GM12878 (cell line): ENCODE data around the gene NKG7. TPM values are rescaled to one million over a fixed set of nuclear protein-coding genes. Genes with fewer than 3 reads are reported as not detected.

ENCODE experiments used
- ATAC-seq: fragments of 200-7000 bp; cut with Tn5 transposase; 3 replicates; pipeline ENCODE4 v1.9.1; 2020; ENCODE audit warnings: mild to moderate bottlenecking, moderate library complexity
- BruUV-seq: library from RNA; stranded (reverse); fragments of 400-500 nt; replicated peaks from 2 replicates; lab custom pipeline; 2021; lab: Mats Ljungman, UMichigan
- CTCF ChIA-PET: fragments of 300-600 bp; sonication (Branson Sonifier 250); formaldehyde crosslinking; extraction: SDS; loops from one replicate; lab custom pipeline; 2021; ENCODE audit warnings: inconsistent platforms; lab: Yijun Ruan, JAX
- POLR2A ChIA-PET: fragments of 350-600 bp; formaldehyde crosslinking; extraction: SDS; loops from one replicate; lab custom pipeline; 2021; ENCODE audit warnings: inconsistent platforms; lab: Charles Lee
- RAD21 ChIA-PET: fragments of 300-600 bp; sonication (Branson Sonifier 250); formaldehyde crosslinking; loops from one replicate; lab custom pipeline; 2023; ENCODE audit warnings: antibody characterized with exemption; ENCODE audit not compliant: unreplicated experiment; lab: Charles Lee
- SMC1A ChIA-PET: fragments of 300-600 bp; sonication (Branson Sonifier 250); formaldehyde crosslinking; loops from one replicate; lab custom pipeline; 2023; ENCODE audit not compliant: unreplicated experiment, uncharacterized antibody; lab: Charles Lee
- DNase-seq: peaks from one replicate; pipeline ENCODE4 v3.0.0-alpha.2; 2011; ENCODE audit warnings: low read depth, low spot score
- FAIRE-seq: peaks from 3 replicates; lab custom pipeline; 2011; peaks lifted over from hg19 to GRCh38; lab: Jason Lieb, UNC
- H2AFZ ChIP-seq: 2 replicates; pipeline ENCODE4 v1.6.0; 2011; ENCODE audit warnings: low read depth, low read length, control low read depth; ENCODE audit not compliant: control insufficient read depth
- H3K27ac ChIP-seq: 2 replicates; pipeline ENCODE4 v1.5.1; 2011; ENCODE audit warnings: control low read depth; ENCODE audit not compliant: control insufficient read depth, insufficient read depth
- H3K27me3 ChIP-seq, 2 experiments: replicated peaks in 1 of 2; 2 replicates each; pipeline versions ENCODE4 v1.6.0 to v1.6.1; 2011; ENCODE audit warnings: low read length in 1 of 2; ENCODE audit not compliant: control insufficient read depth in 2 of 2, insufficient read depth in 2 of 2
- H3K36me3 ChIP-seq, 2 experiments: 2 replicates each; pipeline ENCODE4 v1.5.1; 2011; ENCODE audit warnings: low read length in 1 of 2; ENCODE audit not compliant: control insufficient read depth in 2 of 2, insufficient read depth in 2 of 2
- H3K4me1 ChIP-seq: 2 replicates; pipeline ENCODE4 v1.6.1; 2011; ENCODE audit warnings: mild to moderate bottlenecking, low read length, moderate library complexity, mixed read lengths; ENCODE audit not compliant: control insufficient read depth, insufficient read depth
- H3K4me2 ChIP-seq: 2 replicates; pipeline ENCODE4 v1.6.0; 2011; ENCODE audit warnings: control low read depth; ENCODE audit not compliant: control insufficient read depth, insufficient read depth
- H3K4me3 ChIP-seq: fragments of 200-600 bp; sonication (generic); 2 replicates; pipeline ENCODE4 v1.5.1; 2016
- H3K79me2 ChIP-seq: 2 replicates; pipeline ENCODE4 v1.6.0; 2011; ENCODE audit warnings: low read length; ENCODE audit not compliant: control insufficient read depth, insufficient read depth
- H3K9ac ChIP-seq: 2 replicates; pipeline ENCODE4 v1.8.0; 2011; ENCODE audit warnings: low read length, control low read depth, mixed read lengths; ENCODE audit not compliant: control insufficient read depth, insufficient read depth
- H3K9me3 ChIP-seq: replicated peaks from 3 replicates; pipeline ENCODE4 v1.5.1; 2011; ENCODE audit warnings: mild to moderate bottlenecking, low read length; ENCODE audit not compliant: control insufficient read depth, insufficient read depth
- H4K20me1 ChIP-seq: 2 replicates; pipeline ENCODE4 v1.6.0; 2011; ENCODE audit not compliant: control insufficient read depth, insufficient read depth
- ATF2 ChIP-seq: IDR thresholded peaks from 2 replicates; pipeline ENCODE4 v1.6.1; 2012; ENCODE audit warnings: low read length, inconsistent platforms
- BMI1 ChIP-seq: fragments of 450-650 bp; IDR thresholded peaks from 2 replicates; pipeline ENCODE4 v1.6.1; 2016; ENCODE audit warnings: mild to moderate bottlenecking, moderate library complexity, borderline replicate concordance
- CHD1 ChIP-seq: IDR thresholded peaks from 2 replicates; pipeline ENCODE4 v1.6.1; 2012; ENCODE audit warnings: low read depth, low read length, improper control_type of control experiment
- CHD2 ChIP-seq: IDR thresholded peaks from 2 replicates; pipeline ENCODE4 v1.6.1; 2011; ENCODE audit warnings: low read depth, low read length, improper control_type of control experiment, borderline replicate concordance
- CHD4 ChIP-seq: fragments of 200-600 bp; sonication (generic); IDR thresholded peaks from 2 replicates; pipeline ENCODE4 v1.6.1; 2016; ENCODE audit warnings: mild to moderate bottlenecking
- EED ChIP-seq: sonication (generic); IDR thresholded peaks from 2 replicates; pipeline ENCODE4 v1.6.1; 2016; ENCODE audit warnings: antibody characterized with exemption, low read depth
- FOS ChIP-seq: IDR thresholded peaks from 3 replicates; pipeline ENCODE4 v1.6.1; 2011; ENCODE audit warnings: borderline replicate concordance; ENCODE audit not compliant: insufficient read length; ENCODE audit errors: extremely low read depth
- MEF2A ChIP-seq: IDR thresholded peaks from 2 replicates; pipeline ENCODE4 v1.6.1; 2011; ENCODE audit warnings: low read depth, mild to moderate bottlenecking, low read length, moderate library complexity; ENCODE audit not compliant: insufficient read depth
- NFYA ChIP-seq: IDR thresholded peaks from 2 replicates; pipeline ENCODE4 v1.6.1; 2011; ENCODE audit warnings: low read depth, mild to moderate bottlenecking, low read length, improper control_type of control experiment, borderline replicate concordance
- NR2C1 ChIP-seq: fragments of 450-650 bp; IDR thresholded peaks from 2 replicates; pipeline ENCODE4 v1.6.1; 2017; ENCODE audit warnings: antibody characterized with exemption, mild to moderate bottlenecking, moderate library complexity
- POLR2AphosphoS2 ChIP-seq: IDR thresholded peaks from 2 replicates; pipeline ENCODE4 v1.6.1; 2011; ENCODE audit warnings: low read depth, mild to moderate bottlenecking, low read length, improper control_type of control experiment, moderate library complexity
- SMAD1 ChIP-seq: fragments of 450-650 bp; IDR thresholded peaks from 2 replicates; pipeline ENCODE4 v1.6.1; 2018; ENCODE audit warnings: mild to moderate bottlenecking, low read depth; ENCODE audit not compliant: partially characterized antibody
- WGBS: methylation state at CpG from one replicate; pipeline ENCODE4 v1.1.6; 2016; ENCODE audit warnings: low lambda C conversion rate; ENCODE audit not compliant: insufficient replicate concordance, insufficient coverage; ENCODE audit errors: missing lambda C conversion rate; 5-methylcytosine and 5-hydroxymethylcytosine counted together
- in situ Hi-C: fragments of 300-500 bp; cut with MboI; formaldehyde crosslinking; loops from 9 replicates; pipeline ENCODE4 v1.14.3; 2018; ENCODE audit warnings: mixed read lengths
- intact Hi-C: fragments of 100-400 bp; cut with micrococcal nuclease; formaldehyde crosslinking; loops from one replicate; pipeline ENCODE4 v1.14.2; 2022; ENCODE audit not compliant: unreplicated experiment
- polyA plus RNA-seq, 11 experiments: library from polyadenylated mRNA; depleted of rRNA in 4 of 11; unstranded in 6 of 11; stranded (reverse) in 5 of 11; fragments of >200 nt; fragmentation: Nextera tagmentation in 4 of 11; fragmentation: Illumina TruSeq in 1 of 11; extraction: Ambion mirVana in 4 of 11; extraction: Trizol in 1 of 11; gene quantifications; 1 replicate in 1 of 11; 2 replicates in 10 of 11; pipeline versions ENCODE4 v1.2.1 to v1.2.3, GENCODE V29; 2011 to 2016; ENCODE audit warnings: inconsistent platforms in 2 of 11, missing spikeins in 2 of 11, low read depth in 1 of 11
- total RNA-seq, 4 experiments: library from RNA; depleted of rRNA in 3 of 4; stranded (reverse); fragments of >200 nt in 3 of 4; fragmentation: Illumina TruSeq in 1 of 4; extraction: Trizol in 1 of 4; gene quantifications; 2 replicates each; pipeline versions ENCODE4 v1.2.1 to v1.2.3, GENCODE V29; 2013 to 2021

Gene NKG7
- total and polyA plus RNA-seq, 10 of the 15 experiments (the other 5 are each of a cell fraction or from before 2014, with no cell fraction given), result 10.0 to 48.7 (median 22.3) TPM

GRCh38 chr19:51331193-51331592, 41.3 kb downstream of the NKG7 start:
- TF ChIP-seq ATF2 (no peak), SMAD1 (no peak), NR2C1 (no peak), MEF2A (no peak), CHD2 (no peak), CHD4 (no peak), FOS (no peak), NFYA (no peak), CHD1 (no peak), BMI1 (no peak), EED (no peak), POLR2AphosphoS2 (no peak)
- RAD21 ChIA-PET, result no interaction called here
- H3K27me3 ChIP-seq, result no peaks in the 10 kb centered on the region
- H3K27ac ChIP-seq, result no peak overlapping the region
- 55% methylated on average over 3 of the region's 3 CpGs for WGBS
- in situ Hi-C loops (no loop called here), intact Hi-C loops (loop anchor here (10.0 kb wide), 1 partner anchor 324 kb away; no protein-coding TSS in a partner anchor)
- H4K20me1 ChIP-seq, result no peaks in the 10 kb centered on the region
- FAIRE-seq, result no peak
- no peaks in the 10 kb centered on the region for H3K4me1 ChIP-seq
- no TSS peak for BruUV-seq
- H3K36me3 ChIP-seq, result no peaks in the 10 kb centered on the region
- H3K79me2 ChIP-seq, result no peaks in the 10 kb centered on the region
- POLR2A ChIA-PET, result interaction anchor here (0.5 kb wide), 1 partner anchor 743 kb away, joined by 9 read pairs; no protein-coding TSS in a partner anchor
- SMC1A ChIA-PET, result no interaction called here
- no peak overlapping the region for H3K9ac ChIP-seq
- no peaks in the 10 kb centered on the region; the same call in 2 of the 3 replicates for H3K9me3 ChIP-seq
- H2AFZ ChIP-seq, result no peak overlapping the region
- H3K4me3 ChIP-seq, result no peak overlapping the region
- CTCF ChIA-PET, result no interaction called here
- ATAC-seq, result no peak
- DNase-seq, result no peak
- no peak overlapping the region for H3K4me2 ChIP-seq
